ENCODE data around the gene COL28A1.

DNA sequence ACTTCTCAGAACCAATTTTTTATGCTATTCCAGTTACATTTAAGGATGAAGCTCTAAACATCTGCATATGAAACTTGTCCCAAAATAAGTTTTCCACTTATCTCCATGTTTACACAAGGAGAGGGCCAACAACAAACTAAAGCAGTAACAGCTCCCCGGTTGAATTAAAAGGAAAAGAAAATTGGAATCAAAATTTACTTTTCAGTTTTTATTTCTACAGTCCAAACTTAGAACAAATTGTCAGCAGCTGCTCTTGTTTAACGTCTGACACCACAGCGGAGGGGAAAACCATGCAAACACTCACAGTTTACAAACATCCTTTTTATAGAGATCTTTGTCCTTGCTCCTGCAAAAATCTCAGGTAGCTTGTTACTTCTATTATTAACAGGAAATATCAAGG is 101.3 kb downstream of the COL28A1 start:
- TF ChIP-seq EZH2phosphoT487 (IDR thresholded peaks at IDR 0.05; ENCODE audit: low read depth) (no peak), CTCF (IDR thresholded peaks at IDR 0.05; ENCODE audit: low read depth, low read length) (no peak)
